Esophagus muscularis mucosa (tissue), 4 donors: Measurements from ENCODE around the gene TGFBR2. TPM values are rescaled to one million over a fixed set of nuclear protein-coding genes. Genes with fewer than 3 reads are reported as not detected.

Experiments used
- DNase-seq: peaks from one replicate; pipeline ENCODE4 v3.0.0-alpha.2; 2017; ENCODE audit errors: extremely low spot score
- H3K27ac ChIP-seq, 4 donors: fragments of 200-600 bp; sonication (generic); replicated peaks in 1 of 4; 1 replicate in 3 of 4; 2 replicates in 1 of 4; pipeline ENCODE4 v1.5.1; 2016 to 2019; ENCODE audit warnings: mild to moderate bottlenecking in 1 of 4
- H3K27me3 ChIP-seq, 4 donors: fragments of 200-600 bp; sonication (generic); one replicate each; pipeline versions ENCODE4 v1.5.1 to v1.6.0; 2016 to 2019
- H3K36me3 ChIP-seq, 4 donors: fragments of 200-600 bp; sonication (generic); one replicate each; pipeline ENCODE4 v1.5.1; 2016 to 2019
- H3K4me1 ChIP-seq, 4 donors: fragments of 200-600 bp; sonication (generic); one replicate each; pipeline ENCODE4 v1.5.1; 2016 to 2019
- H3K4me3 ChIP-seq, 4 donors: fragments of 200-600 bp; sonication (generic); 1 replicate in 2 of 4; 2 replicates in 2 of 4; pipeline ENCODE4 v1.5.1; 2016 to 2019; ENCODE audit warnings: mild to moderate bottlenecking in 4 of 4, moderate library complexity in 1 of 4
- H3K9me3 ChIP-seq, 4 donors: fragments of 200-600 bp; sonication (generic); 1 replicate in 3 of 4; 2 replicates in 1 of 4; pipeline ENCODE4 v1.5.1; 2016 to 2019
- EP300 ChIP-seq: sonication (generic); formaldehyde crosslinking; IDR thresholded peaks from one replicate; pipeline ENCODE4 v1.6.1; 2017; ENCODE audit warnings: antibody characterized with exemption
- POLR2A ChIP-seq: fragments of 450-650 bp; IDR thresholded peaks from one replicate; pipeline ENCODE4 v1.6.1; 2017; ENCODE audit warnings: antibody characterized with exemption, moderate library complexity, mild to moderate bottlenecking, low read depth
- POLR2AphosphoS5 ChIP-seq, 2 donors: sonication (generic); formaldehyde crosslinking; IDR thresholded peaks; one replicate each; pipeline ENCODE4 v1.6.1; 2017; ENCODE audit warnings: antibody characterized with exemption in 2 of 2
- WGBS: methylation state at CpG from one replicate; pipeline ENCODE4 v1.1.5; 2018; 5-methylcytosine and 5-hydroxymethylcytosine counted together
- intact Hi-C: fragments of 100-400 bp; cut with DNase I; formaldehyde crosslinking; loops from one replicate; pipeline ENCODE4 v1.15.1; 2023
- total RNA-seq, 4 donors: library from RNA; depleted of rRNA; stranded (reverse); fragments of >200 nt; gene quantifications; one replicate each; pipeline versions ENCODE4 v1.1.0 to v1.2.1, GENCODE V29; 2016
- TF ChIP-seq, protein P1 (sequence below), 3 experiments: fragments of 200-600 bp in 2 of 3; fragments of 450-650 bp in 1 of 3; sonication (generic) in 2 of 3; IDR thresholded peaks; one replicate each; pipeline ENCODE4 v1.5.1; 2017 to 2019; ENCODE audit warnings: antibody characterized with exemption in 3 of 3, mild to moderate bottlenecking in 2 of 3, moderate library complexity in 1 of 3

TGFBR2 gene
- total RNA-seq, 4 donors from 2014 or later = 202 to 292 (median 261) TPM

DNA sequence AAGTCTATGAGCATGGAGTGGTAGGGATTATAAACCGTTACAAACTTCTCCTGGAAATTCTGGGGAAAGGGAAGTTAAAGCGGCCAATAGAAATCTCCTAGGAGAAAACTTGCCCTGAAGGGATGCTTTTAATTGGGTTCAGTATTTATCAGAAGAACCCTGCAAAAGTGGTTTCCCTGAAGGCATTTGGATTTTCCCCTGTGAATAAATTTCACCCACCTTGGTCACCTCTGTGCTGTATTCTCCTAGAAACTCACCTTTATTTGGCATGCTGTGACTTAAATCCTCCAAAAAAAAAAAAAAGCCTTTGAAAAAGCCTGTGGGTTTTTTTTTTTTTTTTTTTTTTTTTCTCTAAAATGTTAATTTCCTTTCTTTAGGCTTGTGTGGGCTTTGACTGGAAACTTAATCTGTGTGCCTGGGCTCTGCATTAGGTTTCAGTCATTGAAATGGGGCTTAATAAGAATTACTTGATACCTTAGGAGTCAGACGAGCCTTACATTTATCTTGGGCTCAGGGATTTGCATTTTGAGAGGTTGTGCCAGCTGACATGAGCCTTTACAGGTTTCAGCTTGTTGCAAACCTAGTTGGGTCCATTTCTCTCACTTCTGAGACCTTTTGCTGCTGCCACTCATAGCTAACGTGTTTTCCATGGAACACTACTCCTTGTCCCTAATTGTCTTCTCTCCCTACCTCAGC lies 22.0 kb downstream of the TGFBR2 start:
- intact Hi-C loops = no loop called here
- Histone ChIP-seq H3K36me3 (peaks cover 0 to 17% (median 7%) of the 10 kb centered on the region in 4 donors), H3K27me3 (no peaks in the 10 kb centered on the region), H3K4me1 (peaks cover 94 to 100% (median 99%) of the 10 kb centered on the region in 4 donors), H3K4me3 (no peak overlapping the region), H3K27ac (peak overlapping the region; percentile 61 to 69 (median 66)), H3K9me3 (no peaks in the 10 kb centered on the region)
- WGBS = 61% methylated on average over 4 of the region's 4 CpGs
- TF ChIP-seq POLR2A = no peak
- TF ChIP-seq, protein P1, sequence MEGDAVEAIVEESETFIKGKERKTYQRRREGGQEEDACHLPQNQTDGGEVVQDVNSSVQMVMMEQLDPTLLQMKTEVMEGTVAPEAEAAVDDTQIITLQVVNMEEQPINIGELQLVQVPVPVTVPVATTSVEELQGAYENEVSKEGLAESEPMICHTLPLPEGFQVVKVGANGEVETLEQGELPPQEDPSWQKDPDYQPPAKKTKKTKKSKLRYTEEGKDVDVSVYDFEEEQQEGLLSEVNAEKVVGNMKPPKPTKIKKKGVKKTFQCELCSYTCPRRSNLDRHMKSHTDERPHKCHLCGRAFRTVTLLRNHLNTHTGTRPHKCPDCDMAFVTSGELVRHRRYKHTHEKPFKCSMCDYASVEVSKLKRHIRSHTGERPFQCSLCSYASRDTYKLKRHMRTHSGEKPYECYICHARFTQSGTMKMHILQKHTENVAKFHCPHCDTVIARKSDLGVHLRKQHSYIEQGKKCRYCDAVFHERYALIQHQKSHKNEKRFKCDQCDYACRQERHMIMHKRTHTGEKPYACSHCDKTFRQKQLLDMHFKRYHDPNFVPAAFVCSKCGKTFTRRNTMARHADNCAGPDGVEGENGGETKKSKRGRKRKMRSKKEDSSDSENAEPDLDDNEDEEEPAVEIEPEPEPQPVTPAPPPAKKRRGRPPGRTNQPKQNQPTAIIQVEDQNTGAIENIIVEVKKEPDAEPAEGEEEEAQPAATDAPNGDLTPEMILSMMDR (IDR thresholded peaks at IDR 0.05) = no peak
- no peak for TF ChIP-seq EP300
- DNase-seq = no peak

DNA sequence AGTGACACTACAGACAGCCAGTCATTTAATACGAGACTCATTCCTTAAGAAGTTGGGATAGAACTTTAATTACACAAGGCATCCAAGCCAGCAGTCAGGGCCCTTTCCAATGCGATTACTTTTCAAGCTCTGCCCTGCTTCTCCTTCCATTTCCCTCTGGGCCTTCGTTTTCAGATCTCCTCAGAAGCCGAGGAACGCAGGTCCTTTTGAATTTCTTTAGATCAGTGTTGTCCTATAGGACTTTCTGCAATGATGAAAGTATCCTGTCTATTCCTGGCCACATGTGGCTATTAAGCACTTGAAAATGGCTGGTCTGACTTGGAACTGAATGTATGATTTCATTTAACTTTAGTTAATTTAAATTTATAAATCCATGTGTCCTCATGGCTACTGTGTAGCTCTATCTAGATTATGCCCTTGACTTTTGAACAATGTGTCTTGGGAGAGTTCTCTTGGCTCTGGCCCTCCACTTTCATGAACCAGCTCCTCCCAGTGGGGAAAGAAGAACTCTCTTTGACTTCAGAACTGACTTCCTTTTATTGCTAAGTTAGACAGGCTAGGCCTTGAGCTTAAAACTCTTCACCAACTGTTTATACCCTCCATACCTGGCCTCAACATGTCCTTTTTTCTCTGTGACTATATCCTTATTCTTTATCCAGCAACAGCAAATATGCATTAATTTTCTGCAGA lies 22.6 kb downstream of the TGFBR2 start:
- DNase-seq = no peak
- H3K36me3 ChIP-seq = peaks cover 0 to 10% (median 3%) of the 10 kb centered on the region in 4 donors
- no peak overlapping the region for H3K4me3 ChIP-seq
- H3K9me3 ChIP-seq = no peaks in the 10 kb centered on the region
- WGBS = 74% methylated on average over 5 of the region's 5 CpGs
- H3K27me3 ChIP-seq = no peaks in the 10 kb centered on the region
- peaks cover 96 to 100% (median 99%) of the 10 kb centered on the region in 4 donors for H3K4me1 ChIP-seq
- intact Hi-C loops = no loop called here
- no peak for TF ChIP-seq POLR2A
- TF ChIP-seq EP300 = no peak
- TF ChIP-seq POLR2AphosphoS5 (IDR thresholded peaks at IDR 0.05) = no peak
- TF ChIP-seq, protein P1 (IDR thresholded peaks at IDR 0.05) = peak in 2 of 3 experiments; percentile 19 to 29
- H3K27ac ChIP-seq = peak overlapping the region; percentile 61 to 69 (median 66)

DNA sequence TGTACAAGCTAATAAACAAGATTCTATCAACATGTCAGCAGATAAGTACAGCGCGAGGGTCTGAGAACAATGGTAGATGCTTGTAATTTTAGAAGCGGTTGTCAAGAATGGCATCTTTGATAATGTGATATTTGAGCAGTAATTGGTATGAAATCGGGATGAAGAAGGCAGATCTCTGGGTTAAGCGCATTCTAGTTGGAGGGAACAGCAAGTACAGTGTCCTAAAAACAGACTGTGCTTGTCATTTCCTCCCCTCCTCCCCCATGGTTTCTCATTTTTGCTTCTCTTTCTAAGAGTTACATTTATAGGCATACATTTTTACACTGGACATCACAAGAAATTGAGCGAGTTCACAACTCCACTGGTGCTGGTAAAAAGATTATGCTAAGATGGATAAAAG lies 23.3 kb downstream of the TGFBR2 start:
- Histone ChIP-seq H3K9me3 (no peaks in the 10 kb centered on the region), H3K27ac (peak overlapping the region; percentile 61 to 69 (median 66)), H3K27me3 (no peaks in the 10 kb centered on the region), H3K4me1 (peaks cover 98 to 100% (median 99%) of the 10 kb centered on the region in 4 donors), H3K4me3 (no peak overlapping the region), H3K36me3 (peaks cover 0 to 4% (median 0%) of the 10 kb centered on the region in 4 donors)
- intact Hi-C loops = no loop called here
- 79% methylated on average over 6 of the region's 6 CpGs for WGBS
- no peak for DNase-seq
- TF ChIP-seq POLR2A = no peak
- TF ChIP-seq POLR2AphosphoS5 (IDR thresholded peaks at IDR 0.05) = no peak
- TF ChIP-seq, protein P1 (IDR thresholded peaks at IDR 0.05) = no peak
- TF ChIP-seq EP300 = no peak

DNA sequence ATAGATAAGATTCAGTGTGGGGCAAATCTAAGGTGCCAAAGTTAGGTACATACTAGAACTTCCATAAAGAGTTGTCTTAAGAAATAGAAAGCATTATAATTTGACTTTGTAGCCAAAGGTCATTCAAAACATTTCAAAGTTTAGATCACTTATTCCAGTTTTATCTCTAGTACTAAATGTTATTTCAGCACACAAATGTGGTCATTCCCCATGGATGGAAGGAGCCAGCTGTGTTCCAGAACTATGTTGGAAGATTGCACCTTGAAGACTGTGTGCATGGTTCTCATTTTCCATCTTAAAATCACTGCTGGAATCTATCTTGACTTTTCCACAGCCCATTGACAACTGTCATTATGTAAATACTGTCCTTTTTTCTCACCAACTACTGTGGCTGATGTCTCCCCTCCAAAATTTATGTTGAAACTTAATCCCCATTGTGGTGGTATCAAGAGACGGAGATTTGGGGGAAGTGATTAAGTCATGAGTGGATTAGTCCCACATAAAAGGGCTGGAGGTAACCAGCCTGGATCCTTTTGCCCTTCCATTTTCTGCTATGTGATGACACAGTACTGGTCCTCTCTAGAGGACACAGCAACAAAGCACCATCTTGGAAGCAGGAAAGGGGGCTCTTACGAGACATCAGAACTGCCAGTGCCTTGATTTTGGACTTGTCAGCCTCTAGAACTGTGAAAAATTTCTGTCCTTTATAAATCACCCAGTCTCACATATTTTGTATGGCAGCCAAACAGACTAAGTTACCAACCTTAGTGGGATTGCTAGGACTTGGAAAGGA lies 24.0 kb downstream of the TGFBR2 start:
- 76% methylated on average over 2 of the region's 2 CpGs for WGBS
- intact Hi-C loops = no loop called here
- H3K36me3 ChIP-seq = peaks cover 0 to 4% (median 0%) of the 10 kb centered on the region in 4 donors
- no peak overlapping the region for H3K4me3 ChIP-seq
- no peak for DNase-seq
- no peaks in the 10 kb centered on the region for H3K9me3 ChIP-seq
- peaks cover 98 to 100% (median 100%) of the 10 kb centered on the region in 4 donors for H3K4me1 ChIP-seq
- TF ChIP-seq POLR2AphosphoS5 (IDR thresholded peaks at IDR 0.05) (no peak), EP300 (no peak), POLR2A (no peak)
- TF ChIP-seq, protein P1 (IDR thresholded peaks at IDR 0.05) = no peak
- no peaks in the 10 kb centered on the region for H3K27me3 ChIP-seq
- H3K27ac ChIP-seq = peak overlapping the region; percentile 61 to 69 (median 66)
